ENCODE measurements around the gene SAMD4A. TPM values are rescaled to one million over a fixed set of nuclear protein-coding genes. Genes with fewer than 3 reads are reported as not detected.
A peak's percentile ranks its signal among the peaks of the same experiment; 100 is the strongest.

SAMD4A gene
- total RNA-seq, 2 experiments from 2014 or later = 3.6 to 3.9 TPM

- ChIA-PET CTCF (no interaction called here), POLR2A (no interaction called here)
- Mint-ChIP-seq H3K9me3 (ENCODE audit: insufficient read depth) (peaks cover 5% of the 10 kb centered on the region), H3K4me3 (no peak overlapping the region), H3K27ac (no peak overlapping the region), H3K36me3 (ENCODE audit: low read depth) (peaks cover 7% of the 10 kb centered on the region), H3K4me1 (ENCODE audit: low read depth) (peaks cover 30% of the 10 kb centered on the region), H3K27me3 (ENCODE audit: low read depth) (peaks cover 12% of the 10 kb centered on the region)
- ATAC-seq = no peak
- DNase-seq = no peak
These were observed 148.3 kb downstream of the SAMD4A start for GRCh38 chr14:54715239-54715638.

- Mint-ChIP-seq H3K27ac (no peak overlapping the region), H3K27me3 (ENCODE audit: low read depth) (peaks cover 13% of the 10 kb centered on the region), H3K4me3 (no peak overlapping the region), H3K4me1 (ENCODE audit: low read depth) (peaks cover 31% of the 10 kb centered on the region), H3K9me3 (ENCODE audit: insufficient read depth) (peaks cover 5% of the 10 kb centered on the region), H3K36me3 (ENCODE audit: low read depth) (peaks cover 7% of the 10 kb centered on the region)
- ATAC-seq = no peak
- CTCF ChIA-PET = no interaction called here
- no peak for DNase-seq
- POLR2A ChIA-PET = no interaction called here
These were observed 148.9 kb downstream of the SAMD4A start for GRCh38 chr14:54715811-54716210.

GRCh38 chr14:54716862-54717261, 149.9 kb downstream of the SAMD4A start:
- ATAC-seq (no peak), DNase-seq (no peak)
- Mint-ChIP-seq H3K27ac (no peak overlapping the region), H3K27me3 (ENCODE audit: low read depth) (peaks cover 15% of the 10 kb centered on the region), H3K4me1 (ENCODE audit: low read depth) (peaks cover 32% of the 10 kb centered on the region), H3K9me3 (ENCODE audit: insufficient read depth) (no peaks in the 10 kb centered on the region), H3K4me3 (no peak overlapping the region), H3K36me3 (ENCODE audit: low read depth) (no peaks in the 10 kb centered on the region)
- CTCF ChIA-PET = interaction anchor here (1.4 to 1.7 kb wide), 2 partner anchors 57 to 150 kb away, joined by 5 to 6 read pairs; partner anchors contain the start of gene SAMD4A
- POLR2A ChIA-PET = no interaction called here

- Mint-ChIP-seq H3K36me3 (ENCODE audit: low read depth) (no peaks in the 10 kb centered on the region), H3K4me3 (no peak overlapping the region), H3K9me3 (ENCODE audit: insufficient read depth) (no peaks in the 10 kb centered on the region), H3K27ac (no peak overlapping the region), H3K27me3 (ENCODE audit: low read depth) (peaks cover 15% of the 10 kb centered on the region), H3K4me1 (ENCODE audit: low read depth) (peaks cover 29% of the 10 kb centered on the region)
- CTCF ChIA-PET = interaction anchor here (0.6 to 2.5 kb wide), 6 partner anchors 10 to 154 kb away, joined by 3 to 7 read pairs (median 4); partner anchors contain the start of gene SAMD4A
- POLR2A ChIA-PET = no interaction called here
- ATAC-seq = no peak
- no peak for DNase-seq
These were observed 151.1 kb downstream of the SAMD4A start for GRCh38 chr14:54718046-54718445.

- DNase-seq = no peak
- Mint-ChIP-seq H3K27ac (no peak overlapping the region), H3K27me3 (ENCODE audit: low read depth) (peaks cover 13% of the 10 kb centered on the region), H3K36me3 (ENCODE audit: low read depth) (no peaks in the 10 kb centered on the region), H3K9me3 (ENCODE audit: insufficient read depth) (no peaks in the 10 kb centered on the region), H3K4me3 (no peak overlapping the region), H3K4me1 (ENCODE audit: low read depth) (peaks cover 27% of the 10 kb centered on the region)
- POLR2A ChIA-PET = no interaction called here
- CTCF ChIA-PET = interaction anchor here (0.7 to 2.5 kb wide), 3 partner anchors 9 to 155 kb away, joined by 3 to 7 read pairs (median 3); no protein-coding TSS in a partner anchor
- no peak for ATAC-seq
These were observed 152.5 kb downstream of the SAMD4A start for GRCh38 chr14:54719406-54719805.

GRCh38 chr14:54722791-54723432, 156.0 kb downstream of the SAMD4A start:
- no peak overlapping the region for H3K4me3 Mint-ChIP-seq
- no peaks in the 10 kb centered on the region for H3K36me3 Mint-ChIP-seq (ENCODE audit: low read depth)
- peak; percentile 42 for DNase-seq
- no peaks in the 10 kb centered on the region for H3K9me3 Mint-ChIP-seq (ENCODE audit: insufficient read depth)
- ChIA-PET CTCF (interaction anchor here (0.6 to 11.2 kb wide), 12 partner anchors 8 to 168 kb away, joined by 3 to 133 read pairs (median 6); partner anchors contain the start of gene SAMD4A), POLR2A (interaction anchor here (0.7 to 1.2 kb wide), 2 partner anchors 19 to 155 kb away, joined by 3 to 5 read pairs; no protein-coding TSS in a partner anchor)
- peak; percentile 79 for ATAC-seq
- H3K27ac Mint-ChIP-seq = no peak overlapping the region
- H3K27me3 Mint-ChIP-seq (ENCODE audit: low read depth) = peaks cover 5% of the 10 kb centered on the region
- peaks cover 29% of the 10 kb centered on the region for H3K4me1 Mint-ChIP-seq (ENCODE audit: low read depth)

GRCh38 chr14:54724123-54724522, 157.2 kb downstream of the SAMD4A start:
- no peak overlapping the region for H3K27ac Mint-ChIP-seq
- H3K4me3 Mint-ChIP-seq = no peak overlapping the region
- H3K27me3 Mint-ChIP-seq (ENCODE audit: low read depth) = peaks cover 3% of the 10 kb centered on the region

GRCh38 chr14:54724676-54725325, 157.9 kb downstream of the SAMD4A start:
- CTCF ChIA-PET = interaction anchor here (1.2 to 11.2 kb wide), 3 partner anchors 22 to 159 kb away, joined by 3 to 133 read pairs (median 80); partner anchors contain the start of gene SAMD4A
- H3K27me3 Mint-ChIP-seq (ENCODE audit: low read depth) = peaks cover 3% of the 10 kb centered on the region
- no peaks in the 10 kb centered on the region for H3K36me3 Mint-ChIP-seq (ENCODE audit: low read depth)
- ATAC-seq (no peak), DNase-seq (no peak)
- no peak overlapping the region for H3K27ac Mint-ChIP-seq
- H3K4me3 Mint-ChIP-seq = no peak overlapping the region
- peaks cover 46% of the 10 kb centered on the region for H3K4me1 Mint-ChIP-seq (ENCODE audit: low read depth)
- POLR2A ChIA-PET = interaction anchor here (1.2 kb wide), 1 partner anchor 13 kb away, joined by 4 read pairs; no protein-coding TSS in a partner anchor
- H3K9me3 Mint-ChIP-seq (ENCODE audit: insufficient read depth) = no peaks in the 10 kb centered on the region

More at GRCh38 chr14:54724123-54724522, 157.2 kb downstream of the SAMD4A start:
- no peaks in the 10 kb centered on the region for H3K36me3 Mint-ChIP-seq (ENCODE audit: low read depth)
- ATAC-seq (no peak), DNase-seq (no peak)
- CTCF ChIA-PET = interaction anchor here (1.2 to 11.2 kb wide), 5 partner anchors 18 to 158 kb away, joined by 3 to 133 read pairs (median 10); partner anchors contain the start of gene SAMD4A
- POLR2A ChIA-PET = no interaction called here
- H3K4me1 Mint-ChIP-seq (ENCODE audit: low read depth) = peaks cover 39% of the 10 kb centered on the region
- H3K9me3 Mint-ChIP-seq (ENCODE audit: insufficient read depth) = no peaks in the 10 kb centered on the region

GRCh38 chr14:54725998-54726397, 159.1 kb downstream of the SAMD4A start:
- H3K27ac Mint-ChIP-seq = no peak overlapping the region
- ChIA-PET CTCF (interaction anchor here (5.9 to 11.2 kb wide), 2 partner anchors 49 to 160 kb away, joined by 80 to 133 read pairs; partner anchors contain the start of gene SAMD4A), POLR2A (interaction anchor here (0.9 to 1.2 kb wide), 2 partner anchors 14 to 47 kb away, joined by 4 read pairs; no protein-coding TSS in a partner anchor)
- ATAC-seq (no peak), DNase-seq (no peak)
- H3K36me3 Mint-ChIP-seq (ENCODE audit: low read depth) = no peaks in the 10 kb centered on the region
- peaks cover 47% of the 10 kb centered on the region for H3K4me1 Mint-ChIP-seq (ENCODE audit: low read depth)
- no peak overlapping the region for H3K4me3 Mint-ChIP-seq
- H3K27me3 Mint-ChIP-seq (ENCODE audit: low read depth) = no peaks in the 10 kb centered on the region
- no peaks in the 10 kb centered on the region for H3K9me3 Mint-ChIP-seq (ENCODE audit: insufficient read depth)

GRCh38 chr14:54727929-54728328, 161.0 kb downstream of the SAMD4A start:
- H3K4me3 Mint-ChIP-seq = no peak overlapping the region
- H3K36me3 Mint-ChIP-seq (ENCODE audit: low read depth) = no peaks in the 10 kb centered on the region
- no peaks in the 10 kb centered on the region for H3K9me3 Mint-ChIP-seq (ENCODE audit: insufficient read depth)
- ChIA-PET POLR2A (interaction anchor here (0.5 to 1.4 kb wide), 2 partner anchors 13 to 45 kb away, joined by 3 read pairs; no protein-coding TSS in a partner anchor), CTCF (interaction anchor here (0.9 to 11.2 kb wide), 7 partner anchors 10 to 162 kb away, joined by 3 to 133 read pairs (median 4); partner anchors contain the start of gene SAMD4A)
- no peak overlapping the region for H3K27ac Mint-ChIP-seq
- DNase-seq (no peak), ATAC-seq (no peak)
- H3K4me1 Mint-ChIP-seq (ENCODE audit: low read depth) = peaks cover 46% of the 10 kb centered on the region
- H3K27me3 Mint-ChIP-seq (ENCODE audit: low read depth) = no peaks in the 10 kb centered on the region

- ATAC-seq = no peak
- no peak for DNase-seq
- Mint-ChIP-seq H3K4me3 (no peak overlapping the region), H3K27me3 (ENCODE audit: low read depth) (no peaks in the 10 kb centered on the region), H3K4me1 (ENCODE audit: low read depth) (peaks cover 53% of the 10 kb centered on the region), H3K9me3 (ENCODE audit: insufficient read depth) (no peaks in the 10 kb centered on the region), H3K36me3 (ENCODE audit: low read depth) (no peaks in the 10 kb centered on the region), H3K27ac (peak overlapping the region; percentile 41)
- ChIA-PET CTCF (interaction anchor here (0.8 to 11.2 kb wide), 9 partner anchors 11 to 163 kb away, joined by 3 to 133 read pairs (median 4); partner anchors contain the start of gene SAMD4A), POLR2A (interaction anchor here (1.2 to 1.4 kb wide), 2 partner anchors 28 to 44 kb away, joined by 3 to 5 read pairs; no protein-coding TSS in a partner anchor)
These were observed 162.0 kb downstream of the SAMD4A start for GRCh38 chr14:54728700-54729527.

Measured in activated CD8-positive, alpha-beta T cell treated with anti-CD3 and anti-CD28 coated beads, Interleukin-2, amount 10 ng/mL, durations not matched to agents 7 days and 5 days (primary cell).